Panc1 (cell line): ENCODE results near the gene PPP1R2B. TPM values are rescaled to one million over a fixed set of nuclear protein-coding genes. Genes with fewer than 3 reads are reported as not detected.

Experiments
- ATAC-seq: fragments of 200-7000 bp; cut with Tn5 transposase; 2 replicates; pipeline ENCODE4 v1.9.1; 2020; ENCODE audit warnings: mild to moderate bottlenecking, moderate library complexity
- BruUV-seq: library from RNA; stranded (reverse); fragments of 400-500 nt; replicated peaks from 2 replicates; lab custom pipeline; 2021; lab: Mats Ljungman, UMichigan
- CTCF ChIA-PET: fragments of 300-600 bp; sonication (Branson Sonifier 250); formaldehyde crosslinking; loops from one replicate; lab custom pipeline; 2022; ENCODE audit warnings: antibody characterized with exemption; lab: Charles Lee
- POLR2A ChIA-PET: fragments of 300-600 bp; sonication (Branson Sonifier 250); formaldehyde crosslinking; loops from one replicate; lab custom pipeline; 2022; ENCODE audit warnings: antibody characterized with exemption; lab: Charles Lee
- DNase-seq: peaks from one replicate; pipeline ENCODE4 v3.0.0-alpha.2; 2010; ENCODE audit warnings: low read depth, low spot score
- H3K27ac ChIP-seq: 2 replicates; pipeline ENCODE4 v1.5.1; 2011; ENCODE audit warnings: mild to moderate bottlenecking, low read length, inconsistent platforms
- H3K27me3 ChIP-seq: fragments of 200-500 bp; sonication (Bioruptor generic); 2 replicates; pipeline ENCODE4 v1.6.0; 2014; ENCODE audit warnings: low read length, inconsistent platforms; ENCODE audit not compliant: control insufficient read depth, insufficient read depth
- H3K36me3 ChIP-seq: fragments of 200-500 bp; sonication (Bioruptor generic); 2 replicates; pipeline ENCODE4 v1.5.1; 2014; ENCODE audit warnings: inconsistent platforms, mild to moderate bottlenecking, low read length, moderate library complexity; ENCODE audit not compliant: control insufficient read depth, insufficient read depth
- H3K4me1 ChIP-seq: 2 replicates; pipeline ENCODE4 v1.5.1; 2011; ENCODE audit warnings: inconsistent platforms, mild to moderate bottlenecking, low read length, moderate library complexity; ENCODE audit not compliant: control insufficient read depth, insufficient read depth
- H3K4me3 ChIP-seq, 2 experiments: 2 replicates each; pipeline ENCODE4 v1.5.1; 2011 to 2012; ENCODE audit warnings: low read depth in 2 of 2, low read length in 2 of 2, mild to moderate bottlenecking in 2 of 2, inconsistent platforms in 1 of 2, moderate library complexity in 1 of 2
- H3K9me3 ChIP-seq: fragments of 200-500 bp; sonication (Bioruptor generic); 2 replicates; pipeline ENCODE4 v1.5.1; 2014; ENCODE audit warnings: low read depth, mild to moderate bottlenecking, inconsistent platforms, low read length, moderate library complexity; ENCODE audit not compliant: control insufficient read depth, insufficient read depth
- CTCF ChIP-seq: fragments of 450-650 bp; IDR thresholded peaks from 2 replicates; pipeline ENCODE4 v1.5.1; 2017; ENCODE audit warnings: mild to moderate bottlenecking
- POLR2AphosphoS5 ChIP-seq: IDR thresholded peaks from 2 replicates; pipeline ENCODE4 v1.6.1; 2012; ENCODE audit warnings: mild to moderate bottlenecking, low read depth, low read length, moderate library complexity
- REST ChIP-seq, 2 experiments: IDR thresholded peaks; 2 replicates each; pipeline ENCODE4 v1.6.1; 2011 to 2012; ENCODE audit warnings: low read depth in 2 of 2, control low read depth in 1 of 2, low read length in 1 of 2, mild to moderate bottlenecking in 1 of 2, moderate library complexity in 1 of 2; ENCODE audit not compliant: insufficient read depth in 1 of 2
- SIN3A ChIP-seq: IDR thresholded peaks from 2 replicates; pipeline ENCODE4 v1.6.1; 2012; ENCODE audit warnings: low read depth, mild to moderate bottlenecking, low read length, moderate library complexity, borderline replicate concordance; ENCODE audit not compliant: insufficient read depth
- TCF7L2 ChIP-seq: IDR thresholded peaks from 2 replicates; pipeline ENCODE4 v1.6.1; 2011; ENCODE audit warnings: mild to moderate bottlenecking, low read depth, low read length, inconsistent platforms
- in situ Hi-C: cut with HindIII; loops from 2 replicates; pipeline ENCODE4 v1.10.0; 2016; ENCODE audit warnings: low sequenced_read_pairs, low pct_unique_long_range_greater_than_20kb
- intact Hi-C: fragments of 100-400 bp; cut with micrococcal nuclease; formaldehyde crosslinking; loops from one replicate; pipeline ENCODE4 v1.10.0; 2022; ENCODE audit not compliant: unreplicated experiment
- total RNA-seq: library from RNA; stranded (reverse); gene quantifications from one replicate; pipeline ENCODE4 v1.2.1, GENCODE V29; 2021; ENCODE audit not compliant: unreplicated experiment

PPP1R2B gene
- total RNA-seq, 1 experiment from 2014 or later, result 0.10 TPM

- H3K27me3 ChIP-seq, result no peaks in the 10 kb centered on the region
- no peak for DNase-seq
- H3K9me3 ChIP-seq, result no peaks in the 10 kb centered on the region
- ChIA-PET POLR2A (no interaction called here), CTCF (no interaction called here)
- no peak overlapping the region for H3K27ac ChIP-seq
- H3K4me3 ChIP-seq, result no peak overlapping the region
- intact Hi-C loops, result no loop called here
- no peak for ATAC-seq
- in situ Hi-C loops, result no loop called here
- no peaks in the 10 kb centered on the region for H3K36me3 ChIP-seq
- BruUV-seq, result no TSS peak
- H3K4me1 ChIP-seq, result no peaks in the 10 kb centered on the region
- TF ChIP-seq POLR2AphosphoS5 (no peak), SIN3A (no peak), CTCF (no peak), REST (IDR thresholded peaks at IDR 0.05; ENCODE audit: insufficient read depth in 1 of 2, low read depth in 2 of 2, low read length in 1 of 2) (no peak)
Measured at GRCh38 chr5:156865427-156865826, 15.3 kb downstream of the PPP1R2B start.

- no peaks in the 10 kb centered on the region for H3K4me1 ChIP-seq
- ATAC-seq (no peak), DNase-seq (no peak)
- ChIA-PET CTCF (no interaction called here), POLR2A (no interaction called here)
- H3K9me3 ChIP-seq, result no peaks in the 10 kb centered on the region
- in situ Hi-C loops (no loop called here), intact Hi-C loops (no loop called here)
- no peak overlapping the region for H3K27ac ChIP-seq
- no peak for TF ChIP-seq REST (IDR thresholded peaks at IDR 0.05; ENCODE audit: insufficient read depth in 1 of 2, low read depth in 2 of 2, low read length in 1 of 2)
- TF ChIP-seq TCF7L2, result no peak
- no peak for TF ChIP-seq CTCF
- no TSS peak for BruUV-seq
- no peaks in the 10 kb centered on the region for H3K36me3 ChIP-seq
- no peaks in the 10 kb centered on the region for H3K27me3 ChIP-seq
- H3K4me3 ChIP-seq, result no peak overlapping the region
Measured at GRCh38 chr5:156870498-156870839, 20.4 kb downstream of the PPP1R2B start.
